HG03095 (cell line): ENCODE data around the gene PLEKHA5.
"Not testable (repeated sequence)": the region's sequence is repeated elsewhere in the genome, so short reads cannot be mapped to it uniquely, and the experiment has no call there.

Source experiments
- ATAC-seq: cut with Tn5 transposase; IDR thresholded peaks from one replicate; pipeline ENCODE4 v1.9.1; 2021; ENCODE audit warnings: moderate library complexity; ENCODE audit not compliant: unreplicated experiment

Gene PLEKHA5

GRCh38 chr12:19200261-19200660 is 70.7 kb downstream of the PLEKHA5 start:
- ATAC-seq, result no peak

- ATAC-seq, result no peak
These were observed 72.1 kb downstream of the PLEKHA5 start for GRCh38 chr12:19201661-19202060.

- ATAC-seq, result no peak
These were observed 73.5 kb downstream of the PLEKHA5 start for GRCh38 chr12:19203013-19203412.

DNA sequence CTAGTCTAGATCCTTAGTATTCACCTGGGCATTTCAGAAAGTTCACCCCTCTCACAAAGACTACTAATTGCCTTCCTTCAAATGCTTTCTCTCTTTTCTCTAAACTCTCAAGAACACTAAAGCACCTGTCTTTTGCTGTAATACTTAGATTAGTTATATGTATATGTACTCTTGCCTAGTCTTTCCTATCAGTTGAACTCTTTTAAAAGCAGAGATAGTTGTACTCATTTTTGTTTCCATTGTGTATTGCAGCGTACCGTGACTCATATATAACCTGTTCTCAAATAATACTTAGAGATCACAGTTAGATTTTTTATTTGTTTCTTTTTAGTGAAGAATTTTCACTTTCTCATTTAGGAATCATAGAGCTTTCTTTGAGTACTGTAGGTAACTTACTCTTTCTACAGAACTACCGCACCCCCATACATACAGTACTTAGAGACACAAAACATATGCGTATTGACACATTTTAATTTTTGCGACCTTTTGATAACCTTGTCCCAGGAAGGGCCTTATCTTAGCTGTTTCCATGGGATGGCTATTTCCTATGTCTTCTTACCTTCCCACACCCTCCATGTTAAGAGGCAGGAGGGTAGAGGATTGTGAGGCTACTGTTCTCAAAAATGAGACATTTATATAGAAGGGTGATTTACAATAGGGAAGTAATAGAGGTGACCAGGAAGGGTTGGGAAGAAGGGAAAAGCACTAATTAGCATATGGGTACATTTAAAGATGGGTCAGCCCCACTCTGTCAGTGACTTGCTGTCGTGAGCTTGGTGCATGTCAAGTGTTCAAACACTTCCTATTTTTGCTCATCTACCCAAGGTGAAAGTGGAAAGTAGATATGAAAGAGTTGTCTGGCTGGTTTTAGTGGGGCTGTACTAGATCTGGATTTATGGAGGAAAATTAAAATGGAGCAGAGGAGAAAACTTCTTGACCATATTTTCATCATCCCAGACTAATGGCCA is 74.3 kb downstream of the PLEKHA5 start:
- no peak for ATAC-seq

DNA sequence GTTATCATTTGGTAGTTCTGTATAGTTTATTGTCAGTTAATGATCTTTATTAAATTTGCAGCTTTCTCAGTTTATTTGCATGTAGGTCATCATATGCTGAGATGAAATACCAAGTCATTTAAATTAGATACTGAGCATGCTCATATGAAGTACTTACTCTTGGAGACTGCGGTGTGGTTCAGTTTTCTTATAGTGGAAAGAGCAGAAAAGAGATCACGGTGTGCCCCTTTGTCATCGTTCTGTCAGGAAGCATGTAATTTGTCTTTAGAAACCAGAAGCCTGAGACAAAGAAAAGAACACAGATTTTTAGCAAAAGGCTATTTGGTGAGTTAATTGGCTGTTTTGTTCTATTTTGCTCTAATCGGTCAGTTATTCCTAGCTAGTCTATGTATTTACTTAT is 75.6 kb downstream of the PLEKHA5 start:
- no peak for ATAC-seq

- ATAC-seq, result no peak
These were observed 77.1 kb downstream of the PLEKHA5 start for GRCh38 chr12:19206493-19207077.

DNA sequence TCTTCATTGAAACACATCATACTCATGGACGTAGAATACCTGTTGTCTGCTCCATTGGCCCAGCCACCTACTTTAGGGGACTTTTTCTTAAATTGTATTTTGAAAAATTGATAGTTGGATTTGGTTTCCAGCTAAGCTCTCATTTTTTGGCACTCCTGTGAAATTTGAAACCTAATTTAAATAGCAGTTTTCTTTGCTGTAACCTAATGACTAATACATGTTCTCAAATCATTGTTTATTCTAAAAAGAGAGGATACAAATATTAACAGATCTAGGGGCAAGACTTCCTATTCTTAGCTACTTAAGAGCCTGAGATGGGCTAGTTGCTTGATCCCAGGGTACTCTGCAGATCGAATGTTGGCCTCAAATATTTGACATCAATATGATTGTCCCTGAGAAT is 78.9 kb downstream of the PLEKHA5 start:
- ATAC-seq, result no peak

DNA sequence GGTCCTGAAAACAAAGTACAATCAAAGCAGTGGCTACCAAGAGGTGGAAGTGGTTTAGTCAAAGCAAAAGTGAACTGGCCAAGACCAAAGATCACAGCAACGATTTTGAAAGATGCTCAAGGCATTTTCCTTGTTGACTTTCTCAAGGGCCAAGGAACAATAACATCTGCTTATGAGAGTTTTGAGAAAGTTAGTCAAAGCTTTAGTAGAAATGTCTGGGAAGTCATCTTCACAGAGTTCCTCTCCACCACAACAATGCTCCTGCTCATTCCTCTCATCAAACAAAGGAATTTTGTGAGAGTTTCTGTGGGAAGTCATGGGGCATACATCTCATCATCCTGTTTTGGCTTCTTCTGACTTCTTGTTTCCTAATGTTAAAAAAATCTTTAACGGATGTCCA is 80.1 kb downstream of the PLEKHA5 start:
- no peak for ATAC-seq

DNA sequence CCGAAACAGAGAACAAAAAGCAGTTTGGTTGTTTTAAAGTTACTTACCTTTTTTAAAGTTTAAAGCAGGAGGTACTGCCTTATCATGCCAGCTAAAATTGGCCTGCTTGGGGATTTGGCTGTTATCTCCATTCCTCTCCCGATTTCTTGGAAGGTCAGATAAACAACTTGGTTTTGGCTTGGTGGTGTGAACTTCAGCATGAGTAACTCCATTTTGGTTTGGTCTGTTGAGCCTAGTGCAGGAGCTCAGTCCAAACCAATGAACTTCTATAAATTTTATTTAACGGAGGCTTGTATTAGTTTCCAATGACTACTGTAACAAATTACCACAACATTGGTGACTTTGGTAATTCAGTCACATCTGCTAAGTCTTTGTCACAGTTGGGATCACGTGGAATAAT is 82.3 kb downstream of the PLEKHA5 start:
- no peak for ATAC-seq

DNA sequence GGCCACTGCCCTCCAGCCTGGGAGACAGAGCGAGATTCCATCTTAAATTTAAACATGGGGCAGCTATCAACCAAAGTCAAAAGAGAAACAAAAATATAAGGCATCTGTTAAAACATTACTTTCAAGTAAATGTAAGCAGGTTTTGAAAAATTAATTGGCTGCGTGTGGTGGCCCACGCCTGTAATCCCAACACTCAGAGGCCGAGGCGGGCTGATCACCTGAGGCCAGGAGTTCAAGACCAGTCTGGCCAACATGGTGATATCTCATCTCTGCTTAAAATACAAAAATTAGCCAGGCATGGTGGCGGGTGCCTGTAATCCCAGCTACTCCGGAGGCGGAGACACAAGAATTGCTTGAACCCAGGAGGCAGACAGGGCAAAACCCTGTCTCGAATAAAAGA is 82.7 kb downstream of the PLEKHA5 start:
- no peak for ATAC-seq

DNA sequence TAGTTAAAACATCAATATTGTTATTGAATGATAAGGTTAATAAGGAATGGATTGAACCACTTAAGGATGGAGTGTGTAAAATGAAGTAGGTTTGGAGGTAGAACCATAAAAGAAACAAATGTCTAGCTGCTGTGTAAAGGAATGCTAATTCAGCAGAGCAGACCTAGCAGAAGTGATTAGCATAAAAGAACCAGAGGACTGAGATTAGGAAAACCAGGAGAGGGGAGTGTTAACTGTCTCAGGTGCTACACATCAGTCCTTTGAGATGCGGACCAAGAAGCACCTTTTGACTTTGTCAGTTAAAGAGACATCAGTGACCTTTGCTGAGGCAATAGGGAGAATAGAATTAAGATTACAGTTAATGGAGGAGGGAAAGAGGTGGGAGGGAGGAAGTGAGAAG is 84.5 kb downstream of the PLEKHA5 start:
- ATAC-seq, result no peak

GRCh38 chr12:19215115-19215514 is 85.6 kb downstream of the PLEKHA5 start:
- ATAC-seq, result no peak

GRCh38 chr12:19217446-19217845 is 87.9 kb downstream of the PLEKHA5 start:
- ATAC-seq, result no peak

GRCh38 chr12:19220205-19220604 is 90.7 kb downstream of the PLEKHA5 start:
- ATAC-seq, result no peak

DNA sequence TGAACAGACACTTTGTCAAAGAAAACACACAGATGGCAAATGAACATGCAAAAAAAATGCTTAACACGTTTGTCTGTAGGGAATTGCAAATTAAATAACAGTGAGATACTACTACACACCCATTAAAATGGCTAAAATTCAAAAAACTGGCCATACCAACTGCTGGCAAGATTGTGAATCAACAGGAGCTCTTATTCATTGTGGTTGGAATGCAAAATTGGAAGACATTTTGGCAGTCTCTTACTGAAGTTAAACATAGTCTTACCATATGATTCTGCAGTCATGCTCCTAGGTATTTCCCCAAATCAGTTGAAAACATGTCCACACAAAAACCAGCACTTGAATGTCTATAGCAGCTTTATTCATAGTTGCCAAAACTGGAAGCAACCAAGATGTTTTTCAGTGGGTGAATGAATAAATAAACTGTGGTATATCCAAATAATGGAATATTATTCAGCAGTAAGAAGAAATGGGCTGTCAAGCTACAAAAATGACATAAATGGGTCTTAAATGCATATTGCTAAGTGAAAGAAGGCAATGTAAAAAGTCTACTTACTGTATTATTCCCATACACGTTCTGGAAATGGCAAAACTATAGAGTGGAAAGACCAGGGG is 91.4 kb downstream of the PLEKHA5 start:
- ATAC-seq, result no peak

DNA sequence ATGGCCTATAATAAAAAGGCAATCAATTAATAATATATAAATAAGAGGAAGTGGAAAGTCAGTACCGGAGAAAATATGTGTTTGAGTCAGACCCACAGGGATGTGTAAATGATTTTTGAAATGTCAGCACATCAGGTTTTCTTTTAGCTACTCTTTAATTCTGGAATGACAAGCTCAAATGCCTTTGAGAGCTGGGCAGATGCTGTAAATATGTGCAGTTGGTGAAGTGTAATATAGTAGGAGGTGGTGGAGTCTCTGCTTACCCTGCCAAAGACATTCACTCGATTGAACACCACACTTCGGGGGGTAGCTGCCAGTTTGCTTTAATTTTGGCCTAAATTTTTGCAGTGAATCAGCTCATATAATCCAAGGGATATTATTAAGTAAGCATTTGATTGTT is 93.0 kb downstream of the PLEKHA5 start:
- no peak for ATAC-seq

GRCh38 chr12:19223018-19223417 is 93.5 kb downstream of the PLEKHA5 start:
- ATAC-seq, result no peak

DNA sequence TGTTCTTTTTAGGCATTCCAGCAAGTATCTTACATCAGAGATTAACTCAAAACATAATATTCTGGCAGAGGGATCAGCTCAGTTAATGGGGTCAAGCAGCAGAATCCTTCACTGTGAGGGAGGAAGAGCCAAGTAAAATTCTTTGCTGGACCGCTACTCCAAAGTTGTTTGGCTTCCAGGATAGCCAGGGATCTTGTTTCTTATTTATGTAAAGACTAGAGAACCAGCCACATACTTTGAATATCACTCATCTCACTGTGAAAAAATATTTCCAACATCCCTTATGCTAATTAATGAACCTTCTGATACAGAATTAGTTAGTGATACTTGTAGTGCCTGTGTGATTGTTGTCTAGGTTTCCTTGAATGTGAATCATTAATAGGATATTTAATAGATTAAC is 94.2 kb downstream of the PLEKHA5 start:
- no peak for ATAC-seq

DNA sequence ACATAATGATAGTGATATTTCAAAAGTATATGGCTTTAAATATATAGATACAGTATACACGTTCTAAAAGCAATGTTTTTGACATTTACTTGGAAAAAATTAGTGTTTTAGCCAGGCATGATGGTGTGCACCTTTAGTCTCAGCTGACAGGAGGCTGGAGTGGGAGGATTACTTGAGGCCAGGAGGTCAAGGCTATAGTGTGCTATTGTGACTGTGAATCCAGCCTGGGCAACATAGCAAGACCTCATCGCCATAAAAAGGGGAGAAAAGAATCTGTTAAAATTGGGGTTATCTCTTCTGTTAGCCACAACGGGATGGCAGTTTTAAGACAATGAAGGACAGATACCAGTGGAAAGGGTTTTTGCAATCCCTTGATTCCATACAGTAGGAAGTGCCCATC is 95.2 kb downstream of the PLEKHA5 start:
- ATAC-seq, result no peak

- ATAC-seq, result no peak
These were observed 97.8 kb downstream of the PLEKHA5 start for GRCh38 chr12:19227190-19227879.

DNA sequence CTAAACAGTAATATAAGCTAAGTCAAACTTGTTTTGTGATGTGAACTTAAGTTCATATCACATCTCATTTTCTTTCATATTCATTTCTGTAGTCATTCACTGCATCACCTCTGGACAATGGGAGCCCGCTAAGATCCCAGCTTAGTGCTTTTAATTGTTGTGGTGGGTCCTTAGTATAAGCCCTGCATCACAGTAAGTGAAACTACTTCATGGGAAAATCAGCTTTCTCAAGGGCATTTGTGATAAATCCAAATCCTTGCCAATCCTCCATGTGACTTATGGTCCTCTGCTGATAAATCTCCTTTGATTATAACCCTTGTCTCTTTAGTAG is 98.3 kb downstream of the PLEKHA5 start:
- no peak for ATAC-seq

GRCh38 chr12:19229021-19229420 is 99.5 kb downstream of the PLEKHA5 start:
- ATAC-seq, result not testable (repeated sequence)
